Activated CD4-positive, alpha-beta T cell treated with anti-CD3 and anti-CD28 coated beads for 24 hours (primary cell): ENCODE data around the gene NBPF3.
A peak's percentile ranks its signal among the peaks of the same experiment; 100 is the strongest.
"Not testable (repeated sequence)": the region's sequence is repeated elsewhere in the genome, so short reads cannot be mapped to it uniquely, and the experiment has no call there.

Source experiments
- DNase-seq, 2 donors: peaks; one replicate each; pipeline ENCODE4 v3.0.0-alpha.2; 2020; ENCODE audit warnings: low read depth in 2 of 2

NBPF3 gene

GRCh38 chr1:21439721-21440629 is at the start of gene NBPF3:
TSS of gene NBPF3 (plus strand) at chr1:21440137. CDS start at chr1:21445087, 4,950 bp downstream.
- DNase-seq = peak; percentile 77 to 81

GRCh38 chr1:21391497-21391896 is 48.4 kb upstream of the NBPF3 start:
- DNase-seq = no peak

GRCh38 chr1:21392587-21393263 is 47.2 kb upstream of the NBPF3 start:
- no peak for DNase-seq

- no peak for DNase-seq
These were observed 43.4 kb upstream of the NBPF3 start for GRCh38 chr1:21396516-21396915.

- DNase-seq = no peak
These were observed 42.1 kb upstream of the NBPF3 start for GRCh38 chr1:21397813-21398188.

- not testable (repeated sequence) for DNase-seq
These were observed 38.1 kb upstream of the NBPF3 start for GRCh38 chr1:21401726-21402346.

GRCh38 chr1:21406659-21407058 is 33.3 kb upstream of the NBPF3 start:
- no peak for DNase-seq

GRCh38 chr1:21409897-21410296 is 30.0 kb upstream of the NBPF3 start:
- not testable (repeated sequence) for DNase-seq

- no peak for DNase-seq
These were observed 25.9 kb upstream of the NBPF3 start for GRCh38 chr1:21414015-21414414.

GRCh38 chr1:21420378-21420777 is 19.6 kb upstream of the NBPF3 start:
- DNase-seq = not testable (repeated sequence)

GRCh38 chr1:21421307-21421706 is 18.6 kb upstream of the NBPF3 start:
- not testable (repeated sequence) for DNase-seq

GRCh38 chr1:21427798-21428480 is 12.0 kb upstream of the NBPF3 start:
- not testable (repeated sequence) for DNase-seq

GRCh38 chr1:21428481-21429073 is 11.4 kb upstream of the NBPF3 start:
- not testable (repeated sequence) for DNase-seq

- not testable (repeated sequence) for DNase-seq
These were observed 10.7 kb upstream of the NBPF3 start for GRCh38 chr1:21429210-21429609.

- not testable (repeated sequence) for DNase-seq
These were observed 9.1 kb upstream of the NBPF3 start for GRCh38 chr1:21430875-21431274.

GRCh38 chr1:21434394-21434793 is 5.5 kb upstream of the NBPF3 start:
- no peak for DNase-seq

- DNase-seq = no peak
These were observed 4.1 kb upstream of the NBPF3 start for GRCh38 chr1:21435646-21436487.

- no peak for DNase-seq
These were observed 3.2 kb upstream of the NBPF3 start for GRCh38 chr1:21436488-21437340.

- DNase-seq = no peak
These were observed 2.6 kb upstream of the NBPF3 start for GRCh38 chr1:21437341-21437640.
